ENCODE data around the gene BAHCC1. TPM values are rescaled to one million over a fixed set of nuclear protein-coding genes. Genes with fewer than 3 reads are reported as not detected.

The BAHCC1 gene
- total and polyA plus RNA-seq, 9 of the 15 experiments (the other 6 are each of a cell fraction or from before 2014, with no cell fraction given) = 0.14 to 26.9 (median 5.0) TPM

DNA sequence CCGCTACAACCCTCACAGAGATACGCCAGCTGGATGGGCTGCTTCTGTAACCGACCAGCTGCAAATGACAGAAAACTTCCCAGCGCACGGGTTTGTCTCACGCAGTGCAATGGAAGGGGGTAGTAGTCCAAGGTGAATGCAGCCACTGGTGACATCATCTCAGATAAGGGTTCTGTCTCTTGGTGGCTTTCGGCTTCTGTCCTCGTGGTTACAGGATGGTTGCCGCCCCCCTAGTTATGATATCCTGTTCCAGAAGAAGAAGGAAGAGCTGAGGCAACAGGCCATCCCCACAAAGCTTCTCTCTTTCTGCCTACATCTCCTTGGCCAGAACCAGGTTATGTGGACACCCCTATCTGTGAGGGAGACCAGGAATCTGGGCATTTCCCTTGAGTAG is 40.3 kb upstream of the BAHCC1 start (continued):
- TF ChIP-seq FOXK1 (CRISPR knock-in tag; IDR thresholded peaks at IDR 0.05; ENCODE audit: borderline replicate concordance) (no peak), SMARCB1 (IDR thresholded peaks at IDR 0.05; ENCODE audit: insufficient read length, low read depth) (no peak), ZNF445 (CRISPR knock-in tag; IDR thresholded peaks at IDR 0.05; ENCODE audit: low read depth) (no peak), LCOR (CRISPR knock-in tag; IDR thresholded peaks at IDR 0.05) (no peak), TCF7 (IDR thresholded peaks at IDR 0.05; ENCODE audit: borderline replicate concordance) (no peak), ZNF133 (CRISPR knock-in tag; IDR thresholded peaks at IDR 0.05) (no peak), KLF6 (CRISPR knock-in tag; IDR thresholded peaks at IDR 0.05; ENCODE audit: borderline replicate concordance) (no peak), TCF3 (CRISPR knock-in tag; IDR thresholded peaks at IDR 0.05) (0 out of 2 replicates have a peak, but pooled peaks have one; percentile 9), ZBTB17 (CRISPR knock-in tag; IDR thresholded peaks at IDR 0.05) (no peak), E2F5 (CRISPR knock-in tag; IDR thresholded peaks at IDR 0.05) (no peak), TAF9B (IDR thresholded peaks at IDR 0.05; ENCODE audit: partially characterized antibody) (peak; percentile 50), FOXM1 (IDR thresholded peaks at IDR 0.05; ENCODE audit: low read depth) (no peak), FOXM1 (CRISPR knock-in tag; IDR thresholded peaks at IDR 0.05; ENCODE audit: low read depth) (no peak), IRF1 (CRISPR knock-in tag; IDR thresholded peaks at IDR 0.05; ENCODE audit: borderline replicate concordance) (no peak), ZNF134 (CRISPR knock-in tag; conservative IDR thresholded peaks at IDR 0.05) (no peak), NR1H2 (CRISPR knock-in tag; IDR thresholded peaks at IDR 0.05) (no peak), ESRRA (IDR thresholded peaks at IDR 0.05; ENCODE audit: borderline replicate concordance, low read depth) (peak; percentile 65; the same call in 1 of the 2 replicates), RBFOX2 (IDR thresholded peaks at IDR 0.05; ENCODE audit: low read depth, low read length) (no peak), PURB (CRISPR knock-in tag; IDR thresholded peaks at IDR 0.05; ENCODE audit: low read depth) (no peak), CHD1 (IDR thresholded peaks at IDR 0.05; ENCODE audit: low read length) (no peak), PHB (CRISPR knock-in tag; IDR thresholded peaks at IDR 0.05) (no peak), CAMTA2 (CRISPR knock-in tag; conservative IDR thresholded peaks at IDR 0.05) (no peak)
- TF ChIP-seq, protein P1, sequence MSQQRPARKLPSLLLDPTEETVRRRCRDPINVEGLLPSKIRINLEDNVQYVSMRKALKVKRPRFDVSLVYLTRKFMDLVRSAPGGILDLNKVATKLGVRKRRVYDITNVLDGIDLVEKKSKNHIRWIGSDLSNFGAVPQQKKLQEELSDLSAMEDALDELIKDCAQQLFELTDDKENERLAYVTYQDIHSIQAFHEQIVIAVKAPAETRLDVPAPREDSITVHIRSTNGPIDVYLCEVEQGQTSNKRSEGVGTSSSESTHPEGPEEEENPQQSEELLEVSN (IDR thresholded peaks at IDR 0.05; ENCODE audit: borderline replicate concordance in 1 of 2, extremely low read depth in 1 of 2, insufficient read depth in 1 of 2, insufficient read length in 1 of 2, low read depth in 1 of 2, low read length in 1 of 2, poor library complexity in 1 of 2, severe bottlenecking in 1 of 2) = peak in 1 of 2 experiments; percentile 48
- TF ChIP-seq, protein P2, sequence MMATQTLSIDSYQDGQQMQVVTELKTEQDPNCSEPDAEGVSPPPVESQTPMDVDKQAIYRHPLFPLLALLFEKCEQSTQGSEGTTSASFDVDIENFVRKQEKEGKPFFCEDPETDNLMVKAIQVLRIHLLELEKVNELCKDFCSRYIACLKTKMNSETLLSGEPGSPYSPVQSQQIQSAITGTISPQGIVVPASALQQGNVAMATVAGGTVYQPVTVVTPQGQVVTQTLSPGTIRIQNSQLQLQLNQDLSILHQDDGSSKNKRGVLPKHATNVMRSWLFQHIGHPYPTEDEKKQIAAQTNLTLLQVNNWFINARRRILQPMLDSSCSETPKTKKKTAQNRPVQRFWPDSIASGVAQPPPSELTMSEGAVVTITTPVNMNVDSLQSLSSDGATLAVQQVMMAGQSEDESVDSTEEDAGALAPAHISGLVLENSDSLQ (IDR thresholded peaks at IDR 0.05) = 0 out of 2 replicates have a peak, but pooled peaks have one; percentile 7
